Measurements from ENCODE around the gene CD53. TPM values are rescaled to one million over a fixed set of nuclear protein-coding genes. Genes with fewer than 3 reads are reported as not detected.
"Not testable (repeated sequence)": the region's sequence is repeated elsewhere in the genome, so short reads cannot be mapped to it uniquely, and the experiment has no call there.

Gene CD53, protein sequence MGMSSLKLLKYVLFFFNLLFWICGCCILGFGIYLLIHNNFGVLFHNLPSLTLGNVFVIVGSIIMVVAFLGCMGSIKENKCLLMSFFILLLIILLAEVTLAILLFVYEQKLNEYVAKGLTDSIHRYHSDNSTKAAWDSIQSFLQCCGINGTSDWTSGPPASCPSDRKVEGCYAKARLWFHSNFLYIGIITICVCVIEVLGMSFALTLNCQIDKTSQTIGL
- not detected in 3 replicates for total RNA-seq

DNA sequence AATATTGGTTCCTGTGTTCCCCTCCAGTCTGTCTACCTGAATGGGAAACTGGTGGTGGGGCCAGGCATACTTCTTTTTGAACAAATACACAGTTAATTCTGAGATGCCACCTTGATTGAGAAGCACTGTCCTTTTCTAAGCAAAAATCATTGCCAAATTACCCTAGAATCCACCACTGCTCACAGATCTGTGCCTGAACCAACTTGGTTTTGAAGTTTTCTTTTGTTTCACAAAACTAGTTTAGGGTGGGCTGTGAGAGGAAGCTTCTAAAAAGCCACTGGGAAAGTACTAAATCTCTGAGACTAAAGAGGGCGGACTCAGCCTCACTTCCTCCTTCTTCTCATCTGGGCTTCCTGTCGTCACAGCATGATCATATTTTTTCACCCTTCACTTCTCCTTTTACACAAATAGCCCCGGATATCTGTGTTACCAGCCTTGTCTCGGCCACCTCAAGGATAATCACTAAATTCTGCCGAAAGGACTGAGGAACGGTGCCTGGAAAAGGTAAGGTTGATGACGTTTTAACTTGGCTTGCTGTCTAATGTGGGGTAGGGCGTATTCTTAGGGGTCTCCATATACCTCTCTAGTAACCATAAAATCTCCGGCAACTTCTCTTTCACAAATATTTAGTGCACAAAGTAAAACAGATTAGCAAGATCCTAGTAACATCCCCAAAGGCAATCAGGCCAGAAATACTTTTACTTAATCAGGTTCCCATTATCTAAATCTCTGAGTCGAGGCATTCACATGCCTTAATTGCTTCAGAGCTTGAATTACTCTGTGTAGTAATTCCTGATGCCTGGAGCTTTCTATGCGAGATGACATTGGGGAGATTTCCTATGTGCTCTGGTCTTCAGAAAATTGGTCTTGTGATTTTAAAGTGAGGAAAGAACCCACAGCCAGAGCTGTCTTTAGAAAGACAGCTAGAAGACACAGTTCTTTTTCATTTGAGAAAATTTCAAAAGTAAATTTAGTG is at the start of gene CD53:
CD53 (plus strand) TSS at position 404 of the 976 bp plus-strand sequence. CDS start 18,261 bp downstream, outside the sequence.
- no peak within 1 kb of the TSS for H3K4me3 Mint-ChIP-seq
- peaks cover 40% of the 10 kb centered on the region for H3K9me3 Mint-ChIP-seq
- H3K4me1 Mint-ChIP-seq = no peaks in the 10 kb centered on the region

DNA sequence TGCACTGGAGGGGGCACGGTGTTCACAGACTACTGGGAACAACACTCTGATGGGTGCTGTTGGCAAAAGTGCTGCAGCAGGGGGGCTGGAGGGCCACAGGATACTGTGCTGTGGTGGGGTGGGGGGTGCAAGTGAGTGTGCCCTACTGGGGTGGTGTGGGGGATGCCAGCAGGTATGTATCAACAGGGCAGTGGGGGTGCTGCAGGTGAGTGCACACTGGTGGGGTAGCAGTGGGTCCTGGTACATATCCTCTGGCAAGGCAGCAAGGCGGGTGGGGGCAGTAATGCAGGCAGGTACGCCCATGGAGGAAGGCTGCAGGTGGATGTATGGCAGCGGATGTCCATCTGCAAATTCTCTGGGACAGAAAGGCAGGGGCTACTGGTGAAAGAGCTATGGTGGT is 48.8 kb upstream of the CD53 start:
- Mint-ChIP-seq H3K4me1 (no peaks in the 10 kb centered on the region), H3K4me3 (no peak overlapping the region), H3K27me3 (ENCODE audit: low read depth) (peaks cover 2% of the 10 kb centered on the region), H3K36me3 (no peaks in the 10 kb centered on the region), H3K27ac (no peak overlapping the region), H3K9me3 (peaks cover 25% of the 10 kb centered on the region)
- DNase-seq (ENCODE audit: low spot score in 2 of 2, unreplicated experiment in 2 of 2) = no peak
- TF ChIP-seq CTCF (IDR thresholded peaks at IDR 0.05; ENCODE audit: unreplicated experiment) = no peak

More for the DNA sequence above, at the start of gene CD53:
- TF ChIP-seq CTCF (IDR thresholded peaks at IDR 0.05; ENCODE audit: unreplicated experiment) = no peak
- no peak within 1 kb of the TSS for H3K27ac Mint-ChIP-seq
- DNase-seq (ENCODE audit: low spot score in 2 of 2, unreplicated experiment in 2 of 2) = no peak
- H3K36me3 Mint-ChIP-seq = no peaks in the 10 kb centered on the region
- H3K27me3 Mint-ChIP-seq (ENCODE audit: low read depth) = no peaks in the 10 kb centered on the region

DNA sequence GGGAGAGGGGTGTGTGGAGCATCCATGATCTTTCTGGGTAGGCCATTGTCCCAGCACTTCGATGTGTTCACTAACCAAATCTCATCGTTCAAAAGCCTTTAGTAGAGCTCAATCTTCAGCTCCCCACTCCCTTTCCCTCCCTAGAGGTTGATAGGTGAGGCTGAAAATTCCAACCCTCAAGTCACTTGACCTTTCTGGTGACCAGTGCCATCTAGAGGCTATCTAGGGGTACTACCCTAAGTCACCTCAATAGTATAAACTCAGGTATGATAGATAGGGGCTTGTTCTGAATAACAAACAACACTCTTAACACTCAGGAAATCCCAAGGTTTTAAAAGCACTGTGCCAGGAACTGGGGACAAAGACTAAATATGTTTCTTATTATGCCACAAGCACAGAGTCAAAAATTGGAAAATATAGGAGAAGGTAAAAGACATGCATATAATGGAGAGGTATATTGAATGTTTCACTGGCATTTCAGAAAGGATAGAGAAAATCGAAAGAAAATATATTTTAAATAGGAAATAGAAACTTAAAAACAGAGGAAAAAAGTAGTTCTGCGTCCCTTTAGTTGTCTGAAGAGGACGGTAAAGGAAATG is 42.9 kb upstream of the CD53 start:
- no peak for DNase-seq (ENCODE audit: low spot score in 2 of 2, unreplicated experiment in 2 of 2)
- H3K4me1 Mint-ChIP-seq = no peaks in the 10 kb centered on the region

GRCh38 chr1:110833779-110834178 is 39.2 kb upstream of the CD53 start:
- H3K9me3 Mint-ChIP-seq = peaks cover 33% of the 10 kb centered on the region
- H3K27ac Mint-ChIP-seq; H3K4me3 Mint-ChIP-seq; H3K27me3 Mint-ChIP-seq (ENCODE audit: low read depth); H3K4me1 Mint-ChIP-seq; DNase-seq (ENCODE audit: low spot score in 2 of 2, unreplicated experiment in 2 of 2); H3K36me3 Mint-ChIP-seq: not testable (repeated sequence)

More for the DNA sequence above, 42.9 kb upstream of the CD53 start:
- Mint-ChIP-seq H3K27me3 (ENCODE audit: low read depth) (peaks cover 2% of the 10 kb centered on the region), H3K27ac (no peak overlapping the region), H3K36me3 (no peaks in the 10 kb centered on the region), H3K4me3 (no peak overlapping the region), H3K9me3 (peaks cover 23% of the 10 kb centered on the region)
- TF ChIP-seq CTCF (IDR thresholded peaks at IDR 0.05; ENCODE audit: unreplicated experiment) = no peak

DNA sequence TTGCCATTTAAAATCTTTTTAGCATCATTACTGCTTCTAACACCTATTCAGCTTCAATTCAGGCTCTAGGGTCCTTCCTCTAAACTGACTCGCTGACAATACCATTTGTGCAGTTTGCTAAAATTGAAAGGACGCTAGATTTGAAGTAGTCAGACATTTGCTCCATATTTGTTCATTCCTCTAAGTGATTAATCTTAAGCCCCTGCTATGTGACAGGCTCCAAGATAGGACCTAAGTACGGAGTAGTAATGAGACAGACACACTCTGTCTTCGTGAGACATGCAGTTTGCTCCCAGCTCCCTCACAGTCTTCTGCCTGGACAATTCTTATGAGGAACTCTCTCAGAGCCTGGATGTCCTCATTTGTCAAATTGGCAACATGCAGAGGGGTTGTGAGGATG is 26.1 kb upstream of the CD53 start:
- Mint-ChIP-seq H3K9me3 (peaks cover 8% of the 10 kb centered on the region), H3K4me3 (no peak overlapping the region), H3K27ac (no peak overlapping the region), H3K36me3 (no peaks in the 10 kb centered on the region), H3K4me1 (no peaks in the 10 kb centered on the region), H3K27me3 (ENCODE audit: low read depth) (peaks cover 4% of the 10 kb centered on the region)
- DNase-seq (ENCODE audit: low spot score in 2 of 2, unreplicated experiment in 2 of 2) = no peak
- no peak for TF ChIP-seq CTCF (IDR thresholded peaks at IDR 0.05; ENCODE audit: unreplicated experiment)

Measured in mesothelial cell of epicardium (in vitro differentiated cells).